Left ventricle myocardium inferior (tissue), 1 donor: ENCODE data around the gene MBNL2. TPM values are rescaled to one million over a fixed set of nuclear protein-coding genes. Genes with fewer than 3 reads are reported as not detected.
A peak's percentile ranks its signal among the peaks of the same experiment; 100 is the strongest.

Source experiments
- DNase-seq: peaks from one replicate; pipeline ENCODE4 v3.0.0-alpha.2; 2020
- H3K27ac ChIP-seq: fragments of 200-600 bp; replicated peaks from 2 replicates; pipeline ENCODE4 v1.8.0; 2021
- H3K27me3 ChIP-seq: fragments of 200-600 bp; 2 replicates; pipeline ENCODE4 v1.8.0; 2021; ENCODE audit warnings: low read depth
- H3K36me3 ChIP-seq: fragments of 200-600 bp; 2 replicates; pipeline ENCODE4 v1.8.0; 2021
- H3K4me1 ChIP-seq: fragments of 200-600 bp; 2 replicates; pipeline ENCODE4 v1.8.0; 2021
- H3K4me3 ChIP-seq: fragments of 200-600 bp; 2 replicates; pipeline ENCODE4 v1.8.0; 2021; ENCODE audit warnings: mild to moderate bottlenecking, moderate library complexity
- H3K9me3 ChIP-seq: fragments of 200-600 bp; replicated peaks from 2 replicates; pipeline ENCODE4 v1.8.0; 2021
- intact Hi-C: fragments of 100-400 bp; cut with micrococcal nuclease; formaldehyde crosslinking; loops from one replicate; pipeline ENCODE4 v1.11.0; 2022
- total RNA-seq: library from RNA; stranded (reverse); fragmentation: NEBNext Ultra II Directional; extraction: Animal tissue kit (Norgen Biotek cat#: 25700); gene quantifications from one replicate; pipeline ENCODE4 v1.2.1, GENCODE V29; 2021
- TF ChIP-seq, protein P1 (sequence below): fragments of 200-600 bp; IDR thresholded peaks from 2 replicates; pipeline ENCODE4 v1.8.0; 2021; ENCODE audit warnings: antibody characterized with exemption, mild to moderate bottlenecking, borderline replicate concordance
- donor health status: DM: no; HTN: yes; CAD: no; lungs with severe emphysema.

MBNL2 gene
- total RNA-seq, 1 donor from 2014 or later: 76.5 TPM

DNA sequence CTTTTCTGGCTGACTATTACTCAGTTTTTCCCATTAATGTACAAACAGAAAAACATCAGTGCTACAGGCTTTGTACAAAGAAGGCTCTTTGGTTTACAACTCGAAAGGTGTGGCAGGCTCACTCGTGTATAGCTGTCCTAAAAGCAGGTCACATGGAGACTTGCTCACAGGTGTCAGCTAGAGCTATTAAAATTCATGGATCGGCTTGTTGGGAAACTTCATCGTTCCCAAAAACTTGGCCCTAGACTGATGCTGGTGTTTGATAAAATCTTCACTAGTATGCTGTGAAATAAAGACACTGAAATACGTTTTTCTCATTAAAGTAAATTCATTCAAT is 64.9 kb downstream of the MBNL2 start:
- Histone ChIP-seq H3K27ac (no peak overlapping the region), H3K9me3 (no peaks in the 10 kb centered on the region), H3K4me1 (peaks cover 71% of the 10 kb centered on the region), H3K36me3 (no peaks in the 10 kb centered on the region), H3K27me3 (no peaks in the 10 kb centered on the region), H3K4me3 (no peak overlapping the region)
- TF ChIP-seq, protein P1, sequence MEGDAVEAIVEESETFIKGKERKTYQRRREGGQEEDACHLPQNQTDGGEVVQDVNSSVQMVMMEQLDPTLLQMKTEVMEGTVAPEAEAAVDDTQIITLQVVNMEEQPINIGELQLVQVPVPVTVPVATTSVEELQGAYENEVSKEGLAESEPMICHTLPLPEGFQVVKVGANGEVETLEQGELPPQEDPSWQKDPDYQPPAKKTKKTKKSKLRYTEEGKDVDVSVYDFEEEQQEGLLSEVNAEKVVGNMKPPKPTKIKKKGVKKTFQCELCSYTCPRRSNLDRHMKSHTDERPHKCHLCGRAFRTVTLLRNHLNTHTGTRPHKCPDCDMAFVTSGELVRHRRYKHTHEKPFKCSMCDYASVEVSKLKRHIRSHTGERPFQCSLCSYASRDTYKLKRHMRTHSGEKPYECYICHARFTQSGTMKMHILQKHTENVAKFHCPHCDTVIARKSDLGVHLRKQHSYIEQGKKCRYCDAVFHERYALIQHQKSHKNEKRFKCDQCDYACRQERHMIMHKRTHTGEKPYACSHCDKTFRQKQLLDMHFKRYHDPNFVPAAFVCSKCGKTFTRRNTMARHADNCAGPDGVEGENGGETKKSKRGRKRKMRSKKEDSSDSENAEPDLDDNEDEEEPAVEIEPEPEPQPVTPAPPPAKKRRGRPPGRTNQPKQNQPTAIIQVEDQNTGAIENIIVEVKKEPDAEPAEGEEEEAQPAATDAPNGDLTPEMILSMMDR: no peak
- intact Hi-C loops: no loop called here
- DNase-seq: no peak

DNA sequence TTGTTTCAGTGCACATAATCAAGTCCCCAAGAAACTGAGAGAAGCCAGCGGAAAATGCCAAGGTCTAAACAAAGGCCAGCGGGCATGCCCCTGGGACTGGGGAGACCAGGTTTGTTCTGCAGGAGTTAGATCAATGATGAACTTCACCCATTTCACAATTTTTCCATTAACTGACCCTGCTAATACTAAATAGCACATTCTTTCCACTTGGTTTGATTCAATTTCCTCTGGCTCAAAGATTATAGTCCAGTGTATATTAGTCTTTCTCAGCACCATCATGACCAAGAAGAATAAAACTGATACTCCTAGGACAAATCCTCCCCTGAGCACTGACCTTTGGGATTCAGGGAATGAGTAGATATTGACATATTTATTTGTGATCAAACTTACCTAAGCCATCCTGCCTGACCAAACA is 66.4 kb downstream of the MBNL2 start:
- H3K36me3 ChIP-seq: no peaks in the 10 kb centered on the region
- intact Hi-C loops: no loop called here
- peaks cover 60% of the 10 kb centered on the region for H3K4me1 ChIP-seq
- H3K27me3 ChIP-seq: no peaks in the 10 kb centered on the region
- H3K27ac ChIP-seq: no peak overlapping the region
- no peaks in the 10 kb centered on the region for H3K9me3 ChIP-seq
- H3K4me3 ChIP-seq: no peak overlapping the region
- TF ChIP-seq, protein P1: no peak
- DNase-seq: no peak

DNA sequence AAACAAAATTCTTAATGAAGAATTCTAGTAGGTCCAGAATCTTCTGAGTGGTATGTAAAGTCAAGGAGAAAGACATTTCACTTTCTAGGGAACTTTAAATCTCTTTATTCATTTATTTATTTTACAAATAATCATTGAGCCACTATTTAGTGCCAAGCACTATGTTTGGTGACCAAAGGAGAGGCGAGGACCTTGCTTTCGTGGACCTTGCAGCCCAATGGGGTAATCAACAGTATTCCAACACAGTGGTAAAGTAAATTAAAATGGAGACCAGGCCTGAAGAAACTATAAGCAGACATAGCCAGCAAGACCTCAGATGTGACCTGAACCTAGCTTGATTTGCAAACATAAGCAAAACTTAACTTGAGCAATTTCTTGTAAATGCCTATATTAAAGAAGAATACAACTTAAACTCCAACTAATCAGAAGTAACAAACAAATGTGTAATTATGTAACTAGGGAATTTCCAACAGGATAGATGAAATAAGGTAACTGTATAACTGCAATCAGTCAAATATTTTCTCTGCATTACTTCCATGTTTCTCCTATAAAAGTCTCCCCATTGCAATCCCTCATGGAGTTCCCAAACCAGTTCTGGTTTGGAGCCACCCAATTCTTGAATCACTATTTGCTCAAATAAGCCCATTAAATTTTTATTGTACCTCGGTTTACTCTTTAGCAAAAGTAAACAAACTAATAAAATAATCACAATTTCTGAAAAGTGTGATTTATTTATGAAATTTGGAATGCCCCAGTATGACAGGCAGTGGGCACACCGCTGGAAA is 67.6 kb downstream of the MBNL2 start:
- intact Hi-C loops: no loop called here
- H3K27ac ChIP-seq: no peak overlapping the region
- no peaks in the 10 kb centered on the region for H3K36me3 ChIP-seq
- H3K4me1 ChIP-seq: peaks cover 60% of the 10 kb centered on the region
- no peak overlapping the region for H3K4me3 ChIP-seq
- TF ChIP-seq, protein P1: no peak
- H3K9me3 ChIP-seq: no peaks in the 10 kb centered on the region
- no peak for DNase-seq
- H3K27me3 ChIP-seq: no peaks in the 10 kb centered on the region

DNA sequence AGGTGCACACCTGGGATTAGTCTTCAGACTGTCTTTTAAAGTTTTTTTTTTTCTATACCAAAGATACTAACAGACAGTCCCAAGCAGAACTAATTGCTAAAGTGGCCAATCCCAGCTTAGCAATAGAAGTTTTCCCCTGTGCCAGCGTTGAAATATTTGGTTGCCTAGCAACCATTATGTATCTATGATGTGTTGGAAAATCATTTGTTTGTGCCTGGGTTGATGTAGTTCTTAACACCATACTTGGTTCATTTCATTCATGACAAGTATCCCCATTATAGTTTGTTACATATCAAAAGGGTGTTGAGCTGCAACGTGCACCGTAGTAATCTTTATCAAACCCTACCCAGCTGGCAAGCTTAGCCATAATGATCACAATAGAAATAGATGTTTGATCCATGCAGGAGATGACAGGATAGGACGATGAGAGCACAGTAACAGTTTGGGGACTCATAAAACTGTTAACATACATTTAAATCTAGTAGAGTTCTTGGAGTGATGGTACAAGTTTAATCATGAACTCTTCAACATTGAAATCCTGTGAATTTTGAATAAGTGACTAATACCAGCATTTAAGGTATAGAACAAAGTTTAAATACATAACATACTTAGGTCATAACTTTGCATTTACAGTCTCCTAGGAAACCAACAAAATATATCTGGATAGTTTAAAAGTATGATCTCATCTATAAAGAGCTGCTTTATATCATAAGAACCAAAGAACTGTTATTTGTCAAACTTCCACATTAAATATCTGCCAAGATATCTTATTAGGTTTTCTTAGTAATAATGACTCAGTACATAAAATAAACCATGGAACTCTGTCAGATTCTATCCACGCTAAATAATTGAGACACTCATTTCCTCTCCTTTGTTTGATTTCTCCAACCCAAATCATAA is 73.4 kb downstream of the MBNL2 start:
- Histone ChIP-seq H3K27me3 (no peaks in the 10 kb centered on the region), H3K4me3 (no peak overlapping the region), H3K36me3 (no peaks in the 10 kb centered on the region), H3K4me1 (peaks cover 65% of the 10 kb centered on the region), H3K27ac (peak overlapping the region; percentile 43), H3K9me3 (no peaks in the 10 kb centered on the region)
- TF ChIP-seq, protein P1: no peak
- intact Hi-C loops: no loop called here
- DNase-seq: no peak

DNA sequence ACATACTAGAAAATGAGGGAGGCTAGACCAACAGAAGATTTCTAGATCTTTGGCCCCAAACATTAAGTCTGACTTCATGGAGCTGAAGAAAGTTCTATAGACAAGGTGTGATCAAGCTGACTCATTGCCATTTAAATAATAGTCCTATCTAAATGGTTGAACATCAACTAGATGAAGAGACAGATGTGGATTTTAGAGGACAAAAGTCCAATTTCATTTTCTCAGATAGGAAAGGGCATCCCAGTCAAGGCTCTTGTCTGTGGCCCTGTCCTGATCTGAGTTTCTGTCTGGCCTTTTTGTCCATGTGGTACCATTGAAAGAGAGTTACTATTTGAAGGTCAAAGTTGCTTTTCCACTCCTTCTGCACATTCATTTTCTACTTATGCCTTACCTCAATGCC is 74.6 kb downstream of the MBNL2 start:
- H3K27me3 ChIP-seq: no peaks in the 10 kb centered on the region
- H3K4me3 ChIP-seq: no peak overlapping the region
- TF ChIP-seq, protein P1: no peak
- H3K36me3 ChIP-seq: no peaks in the 10 kb centered on the region
- no peak overlapping the region for H3K27ac ChIP-seq
- H3K9me3 ChIP-seq: no peaks in the 10 kb centered on the region
- intact Hi-C loops: no loop called here
- DNase-seq: no peak
- peaks cover 73% of the 10 kb centered on the region for H3K4me1 ChIP-seq
